GM19240 (cell line): ENCODE measurements around the gene KYAT1.

Experiments used
- DNase-seq: peaks from one replicate; pipeline ENCODE4 v3.0.0; 2011; ENCODE audit warnings: low spot score; ENCODE audit not compliant: insufficient read length

The KYAT1 gene

DNA sequence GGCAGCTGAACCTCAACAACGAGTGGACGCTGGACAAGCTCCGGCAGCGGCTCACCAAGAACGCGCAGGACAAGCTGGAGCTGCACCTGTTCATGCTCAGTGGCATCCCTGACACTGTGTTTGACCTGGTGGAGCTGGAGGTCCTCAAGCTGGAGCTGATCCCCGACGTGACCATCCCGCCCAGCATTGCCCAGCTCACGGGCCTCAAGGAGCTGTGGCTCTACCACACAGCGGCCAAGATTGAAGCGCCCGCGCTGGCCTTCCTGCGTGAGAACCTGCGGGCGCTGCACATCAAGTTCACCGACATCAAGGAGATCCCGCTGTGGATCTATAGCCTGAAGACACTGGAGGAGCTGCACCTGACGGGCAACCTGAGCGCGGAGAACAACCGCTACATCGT lies 26.6 kb upstream of the KYAT1 start:
- no peak for DNase-seq

DNA sequence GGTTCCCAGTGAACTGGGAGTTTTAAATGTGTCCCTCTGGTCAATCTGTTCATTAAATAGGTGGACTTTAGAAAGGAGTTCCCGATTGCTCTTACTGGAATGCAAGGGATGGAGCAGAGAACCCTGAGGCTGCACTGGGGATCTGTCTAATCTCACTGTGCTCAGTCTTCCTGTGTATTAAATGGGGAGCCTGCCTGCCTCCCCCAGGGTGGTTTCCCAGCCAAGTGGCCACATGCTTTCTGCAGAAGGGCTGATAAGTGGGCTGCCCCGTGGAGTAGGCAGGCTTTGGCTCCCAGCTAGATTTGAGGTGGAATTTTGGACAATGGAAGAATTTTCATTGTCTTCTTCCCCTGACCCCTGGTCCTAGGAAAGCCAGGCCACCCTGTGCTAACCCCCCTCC lies 25.0 kb upstream of the KYAT1 start:
- DNase-seq, result no peak

DNA sequence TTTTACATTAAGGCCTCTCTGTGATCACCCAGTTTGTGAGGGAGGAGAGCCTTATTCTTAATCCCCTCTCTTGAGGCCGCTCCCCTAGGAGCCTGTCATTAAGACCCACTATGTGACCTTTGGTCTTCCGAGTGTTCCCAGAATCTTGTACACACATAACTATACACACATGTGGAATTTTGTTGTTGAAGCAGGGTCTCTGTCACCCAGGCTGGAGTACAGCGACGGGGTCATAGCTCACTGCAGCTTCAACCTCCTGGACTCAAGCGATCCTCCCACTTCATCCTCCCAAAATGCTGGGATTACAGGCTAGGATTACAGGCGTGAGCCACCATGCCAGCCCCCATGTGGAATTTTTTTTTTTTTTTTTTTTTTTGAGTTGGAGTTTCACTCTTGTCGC lies 24.2 kb upstream of the KYAT1 start:
- no peak for DNase-seq

DNA sequence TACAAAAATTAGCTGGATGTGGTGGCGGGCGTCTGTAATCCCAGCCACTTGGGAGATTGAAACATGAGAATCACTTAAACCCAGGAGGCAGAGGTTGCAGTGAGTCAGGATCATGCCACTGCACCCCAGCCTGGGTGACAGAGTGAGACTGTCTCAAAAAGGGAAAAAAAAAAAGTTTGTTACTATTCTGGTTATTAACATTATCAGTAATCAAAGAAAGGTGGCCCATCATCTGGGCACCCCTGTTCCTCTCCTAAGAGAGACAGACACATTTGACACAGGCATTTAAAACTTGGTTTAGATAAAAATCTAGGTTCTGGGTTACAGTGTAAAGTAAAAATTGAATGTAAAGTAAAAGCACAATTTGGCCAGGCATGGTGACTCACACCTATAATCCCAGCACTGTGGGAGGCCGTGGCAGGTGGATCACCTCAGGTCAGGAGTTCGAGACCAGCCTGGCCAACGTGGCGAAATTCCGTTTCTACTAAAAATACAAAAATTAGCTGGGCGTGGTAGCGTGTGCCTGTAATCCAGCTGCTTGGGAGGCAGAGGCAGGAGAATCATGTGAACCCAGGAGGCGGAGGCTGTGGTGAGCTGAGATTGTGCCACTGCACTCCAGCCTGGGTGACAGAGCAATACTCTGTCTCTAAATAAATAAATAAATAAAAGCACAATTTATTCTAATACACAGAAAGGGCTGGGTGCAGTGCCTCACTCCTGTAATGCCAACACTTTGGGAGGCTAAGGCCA lies 22.3 kb upstream of the KYAT1 start:
- no peak for DNase-seq

DNA sequence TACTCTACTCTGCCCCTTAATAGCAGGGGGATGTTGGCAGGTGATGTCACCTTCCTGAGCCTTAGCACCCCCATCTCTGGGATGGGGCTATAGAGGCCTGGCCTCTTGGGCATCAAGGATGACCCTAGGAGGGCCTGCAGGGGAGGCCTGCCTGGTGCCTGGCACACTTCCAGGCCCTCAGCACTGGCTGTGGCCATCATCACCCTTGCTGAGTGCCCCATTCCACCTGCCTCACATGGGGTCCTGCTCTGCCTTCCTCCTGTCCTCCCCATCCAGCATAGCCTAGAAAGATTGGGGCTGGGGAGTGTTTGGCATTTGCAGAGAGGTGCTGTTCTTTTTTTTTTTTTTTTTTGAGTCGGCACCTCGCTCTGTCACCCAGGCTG lies 21.3 kb upstream of the KYAT1 start:
- DNase-seq, result no peak

DNA sequence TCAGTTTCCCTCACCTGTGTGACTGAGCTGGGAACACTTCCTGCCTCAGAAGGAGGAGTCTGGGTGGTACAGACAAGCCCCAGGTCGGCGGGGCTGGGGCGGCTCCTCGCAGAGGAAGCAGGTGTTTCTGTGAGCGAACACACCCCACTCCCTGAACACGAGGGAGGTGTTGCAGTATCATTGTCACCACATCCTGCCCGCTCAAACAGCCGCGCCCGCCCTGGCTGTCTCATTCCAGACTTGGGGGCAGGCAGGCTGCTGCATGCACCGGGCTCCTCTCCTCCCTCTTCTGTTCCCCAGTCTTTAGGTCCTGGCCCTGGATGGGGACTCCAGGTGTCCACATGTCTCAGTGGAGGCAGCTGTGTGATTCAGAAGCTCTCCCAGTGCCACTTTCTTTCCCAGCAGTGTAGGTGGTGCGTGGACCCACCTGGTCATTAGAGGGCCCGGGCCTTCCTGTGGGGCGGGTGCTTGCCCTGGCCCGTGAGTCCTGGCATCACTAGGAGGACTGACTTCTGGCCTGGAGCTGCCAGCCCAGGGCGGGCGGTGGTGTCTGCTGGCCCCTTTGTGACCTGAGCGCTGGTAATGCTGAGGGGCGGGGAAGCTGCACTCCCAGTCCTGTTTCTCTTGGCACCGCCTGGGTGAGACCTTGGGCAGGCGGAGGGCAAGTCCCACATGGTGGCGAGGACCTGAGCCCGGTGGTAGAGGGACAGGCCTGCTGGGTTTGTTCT lies 20.8 kb upstream of the KYAT1 start:
- DNase-seq, result peak; percentile 78

DNA sequence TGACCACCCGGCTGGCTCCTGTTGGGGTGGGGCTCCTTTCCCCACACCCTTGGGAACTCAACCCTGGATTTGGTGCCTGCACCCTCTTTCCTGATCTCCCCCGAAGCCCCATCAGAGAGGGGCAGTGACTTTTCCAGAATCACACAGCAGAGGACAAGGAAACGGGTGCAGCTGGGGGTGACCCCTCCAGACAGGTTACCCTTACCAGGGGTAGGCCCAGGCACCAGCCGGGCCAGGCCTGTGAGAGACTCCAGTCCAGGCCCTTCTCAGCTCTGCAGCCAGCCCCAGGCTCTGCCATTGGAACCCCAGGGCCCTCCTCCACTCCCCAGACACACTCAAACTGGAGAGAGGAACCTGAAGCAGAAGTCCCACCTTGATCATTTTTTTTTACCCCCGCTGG lies 20.1 kb upstream of the KYAT1 start:
- no peak for DNase-seq

DNA sequence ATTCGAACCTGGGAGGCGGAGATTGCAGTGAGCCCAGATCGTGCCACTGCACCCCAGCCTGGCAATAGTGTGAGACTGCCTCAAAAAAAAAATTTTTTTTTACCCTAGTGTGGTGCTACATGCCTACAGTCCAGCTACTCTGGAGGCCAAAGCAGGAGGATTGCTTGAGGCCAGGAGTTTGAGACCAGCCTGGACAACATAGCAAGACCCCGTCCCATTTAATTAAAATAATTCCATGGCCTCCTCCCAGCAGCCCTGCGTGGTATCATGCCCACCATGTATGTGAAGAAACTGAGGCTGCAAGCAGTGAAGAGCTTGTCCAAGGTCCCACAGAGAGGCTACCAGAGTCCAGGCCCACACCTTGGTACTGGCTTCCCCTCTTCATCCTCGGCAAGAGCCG lies 19.6 kb upstream of the KYAT1 start:
- DNase-seq, result no peak

DNA sequence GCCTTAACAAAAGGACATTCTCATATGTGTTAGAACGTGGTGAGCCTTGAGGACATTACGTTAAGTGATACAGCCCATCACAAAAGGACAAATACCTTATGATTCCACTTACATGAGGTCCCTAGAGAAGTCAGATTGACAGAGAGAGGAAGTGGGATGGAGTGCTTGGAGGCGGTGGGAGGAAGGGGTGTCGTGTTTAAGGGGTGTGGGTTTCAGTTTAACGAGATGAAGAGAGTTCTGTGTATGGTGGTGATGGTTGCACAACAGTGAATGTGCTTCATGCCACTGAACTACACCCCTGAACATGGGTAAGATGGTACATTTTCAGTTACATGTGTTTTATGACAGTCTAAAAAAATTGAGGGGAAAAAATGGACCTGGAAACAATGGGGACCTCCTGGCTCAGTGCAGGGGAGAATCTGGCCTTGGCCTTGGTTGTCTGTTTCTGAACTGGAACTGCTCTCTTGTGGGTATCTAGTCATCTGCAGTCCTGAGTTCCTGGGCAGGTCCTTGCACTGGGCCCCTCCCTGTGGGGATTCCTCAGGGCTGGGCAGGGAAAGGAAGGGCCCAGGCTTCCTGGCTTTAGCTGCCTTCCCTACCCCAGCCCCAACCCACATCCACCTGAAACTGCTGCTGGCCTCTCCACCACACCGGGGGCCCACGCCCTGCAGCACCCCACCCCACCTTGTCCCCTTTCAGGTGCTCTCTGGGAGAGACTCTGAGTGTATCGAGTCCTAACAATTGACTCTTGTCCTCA lies 18.0 kb upstream of the KYAT1 start:
- DNase-seq, result no peak

DNA sequence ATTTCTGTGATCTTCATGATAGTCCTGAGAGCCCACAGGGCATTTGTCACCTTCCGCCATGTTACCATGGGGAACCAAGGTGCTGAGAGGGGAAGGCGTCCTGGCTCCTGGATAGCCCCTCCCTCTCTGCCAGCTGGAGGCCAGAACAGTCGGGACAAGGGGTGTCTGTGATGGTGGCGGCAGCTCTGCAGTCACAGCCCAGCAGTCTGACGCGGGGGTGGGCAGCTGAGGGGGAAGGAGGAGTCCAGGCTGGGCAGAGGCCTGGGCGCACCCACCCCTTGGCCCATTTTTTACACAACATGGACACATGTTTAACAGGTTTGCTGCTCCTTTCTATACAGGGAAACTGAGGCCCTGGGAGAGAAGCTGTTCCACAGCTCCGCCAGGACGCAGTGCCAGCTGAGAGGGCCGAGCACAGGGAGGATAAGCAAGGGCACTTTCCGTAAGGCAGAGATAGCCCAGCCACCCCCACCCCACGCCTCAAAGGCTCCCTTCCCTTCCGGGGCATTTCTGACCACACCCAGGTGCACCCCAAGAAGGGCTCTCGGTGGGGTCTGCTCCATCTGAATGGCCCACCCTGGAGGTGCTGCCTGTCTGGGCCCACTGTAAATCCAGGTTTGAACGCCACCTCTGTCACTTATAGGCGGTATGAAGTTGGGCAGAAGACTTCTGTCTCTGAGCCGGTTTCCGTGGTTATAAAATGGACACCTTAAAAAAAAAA lies 17.3 kb upstream of the KYAT1 start:
- no peak for DNase-seq

DNA sequence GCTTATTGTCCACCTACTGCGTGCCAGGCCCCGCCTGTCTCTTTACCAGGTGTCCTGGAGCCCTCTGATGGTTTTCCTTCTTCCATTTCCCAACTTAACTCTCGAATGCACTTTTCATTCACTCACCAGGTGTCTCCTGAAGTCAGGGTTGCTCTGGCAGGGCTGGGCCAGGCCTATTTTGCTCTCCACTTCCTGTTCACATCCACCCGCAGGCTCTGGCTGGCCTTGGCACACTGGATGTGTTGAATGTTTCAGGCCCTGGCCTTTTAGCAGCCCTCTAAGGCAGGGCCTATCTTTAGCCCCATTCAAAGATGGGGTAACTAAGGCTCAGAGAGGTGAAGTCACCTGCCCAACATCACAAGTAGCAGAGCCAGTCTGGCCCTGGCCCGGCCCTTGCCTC lies 16.6 kb upstream of the KYAT1 start:
- DNase-seq, result no peak

DNA sequence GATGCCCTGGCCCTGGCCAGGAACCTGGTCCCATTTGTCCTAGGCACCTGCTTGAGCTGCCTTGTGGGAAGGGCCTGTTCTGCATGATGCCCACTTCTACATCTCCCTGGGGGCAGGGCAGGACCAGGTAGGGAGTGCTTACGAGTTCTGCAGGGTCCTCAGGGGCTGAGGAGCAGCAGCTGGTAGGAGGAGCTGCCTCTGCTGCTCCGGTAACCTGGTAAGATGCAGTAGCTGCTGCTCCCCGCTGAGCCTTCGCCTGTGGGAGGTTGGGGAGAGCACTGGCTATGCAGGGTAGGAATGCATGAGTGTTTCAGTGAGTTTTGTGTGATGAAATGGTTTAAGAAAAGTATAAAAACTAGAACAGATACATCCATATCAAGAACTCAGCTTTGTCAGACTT lies 13.8 kb upstream of the KYAT1 start:
- DNase-seq, result no peak

DNA sequence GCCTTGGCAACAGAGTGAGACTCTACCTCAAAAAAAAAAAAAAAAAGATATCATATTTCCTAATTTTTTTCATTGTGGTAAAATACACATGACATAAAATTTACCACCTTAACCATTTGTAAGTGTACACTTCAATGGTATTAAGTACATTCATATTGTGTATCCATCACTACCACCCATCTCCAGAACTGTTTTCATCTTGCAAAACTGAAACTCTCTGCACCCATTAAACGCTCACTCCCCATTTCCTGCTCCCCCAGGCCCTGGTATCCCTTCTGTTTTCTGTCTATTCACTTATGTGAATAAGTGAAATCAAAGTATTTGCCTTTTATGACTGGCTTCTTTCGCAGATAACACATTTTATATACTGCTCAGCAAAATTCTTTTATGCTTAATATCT lies 13.0 kb upstream of the KYAT1 start:
- no peak for DNase-seq

DNA sequence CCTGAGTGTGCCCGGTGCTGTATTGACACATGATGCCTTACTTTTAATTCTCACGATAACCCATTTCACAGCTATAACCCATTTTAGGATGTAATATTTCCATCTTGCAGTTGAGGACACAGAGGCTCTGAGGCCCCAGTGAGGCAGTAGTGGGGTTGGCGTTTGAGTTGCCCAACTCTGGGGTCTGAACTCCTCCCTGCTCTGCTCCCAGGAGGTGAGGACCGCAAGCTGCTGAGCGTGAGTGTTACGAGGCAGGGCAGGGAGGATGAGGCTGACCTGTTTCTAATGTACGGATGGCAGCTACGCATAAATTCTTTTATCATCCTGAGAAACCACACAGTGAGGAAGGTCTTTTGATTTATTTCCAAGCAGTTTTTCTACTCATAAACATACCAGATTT lies 11.6 kb upstream of the KYAT1 start:
- DNase-seq, result no peak

DNA sequence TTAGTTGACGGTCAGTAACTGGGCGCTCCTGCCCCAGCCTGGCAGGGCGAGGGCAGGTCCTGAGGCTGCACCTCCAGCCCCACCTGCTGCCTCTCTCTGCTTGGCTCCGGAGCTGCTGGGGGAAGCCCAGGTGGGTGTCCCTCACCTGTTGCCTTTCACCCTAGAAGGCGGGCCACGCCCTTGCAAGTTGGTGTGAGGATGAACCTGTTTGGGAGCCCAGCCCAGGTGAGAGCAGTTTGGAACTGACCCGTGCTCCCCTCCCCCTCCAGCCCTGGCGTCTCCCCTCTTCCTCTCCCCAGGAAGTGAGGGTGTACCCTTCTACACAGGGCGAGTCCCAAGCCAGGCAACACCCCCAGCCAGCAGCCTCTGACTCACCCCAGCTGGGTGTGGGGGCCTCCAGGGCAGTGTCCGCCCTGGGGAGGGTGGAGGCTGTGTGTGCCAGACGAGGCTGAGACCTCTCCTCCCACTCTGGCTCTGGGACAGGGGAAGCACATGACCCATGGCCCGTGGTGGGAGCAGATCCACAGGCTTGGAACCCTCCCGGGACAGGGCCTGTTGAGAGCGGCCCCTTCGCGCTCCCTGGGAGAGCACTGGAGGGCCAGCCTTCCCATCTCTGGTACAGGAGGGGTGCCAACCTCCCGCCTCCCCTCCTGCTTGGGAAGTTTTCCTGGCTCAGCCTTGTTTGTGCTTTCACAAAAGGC lies 10.6 kb upstream of the KYAT1 start:
- no peak for DNase-seq

DNA sequence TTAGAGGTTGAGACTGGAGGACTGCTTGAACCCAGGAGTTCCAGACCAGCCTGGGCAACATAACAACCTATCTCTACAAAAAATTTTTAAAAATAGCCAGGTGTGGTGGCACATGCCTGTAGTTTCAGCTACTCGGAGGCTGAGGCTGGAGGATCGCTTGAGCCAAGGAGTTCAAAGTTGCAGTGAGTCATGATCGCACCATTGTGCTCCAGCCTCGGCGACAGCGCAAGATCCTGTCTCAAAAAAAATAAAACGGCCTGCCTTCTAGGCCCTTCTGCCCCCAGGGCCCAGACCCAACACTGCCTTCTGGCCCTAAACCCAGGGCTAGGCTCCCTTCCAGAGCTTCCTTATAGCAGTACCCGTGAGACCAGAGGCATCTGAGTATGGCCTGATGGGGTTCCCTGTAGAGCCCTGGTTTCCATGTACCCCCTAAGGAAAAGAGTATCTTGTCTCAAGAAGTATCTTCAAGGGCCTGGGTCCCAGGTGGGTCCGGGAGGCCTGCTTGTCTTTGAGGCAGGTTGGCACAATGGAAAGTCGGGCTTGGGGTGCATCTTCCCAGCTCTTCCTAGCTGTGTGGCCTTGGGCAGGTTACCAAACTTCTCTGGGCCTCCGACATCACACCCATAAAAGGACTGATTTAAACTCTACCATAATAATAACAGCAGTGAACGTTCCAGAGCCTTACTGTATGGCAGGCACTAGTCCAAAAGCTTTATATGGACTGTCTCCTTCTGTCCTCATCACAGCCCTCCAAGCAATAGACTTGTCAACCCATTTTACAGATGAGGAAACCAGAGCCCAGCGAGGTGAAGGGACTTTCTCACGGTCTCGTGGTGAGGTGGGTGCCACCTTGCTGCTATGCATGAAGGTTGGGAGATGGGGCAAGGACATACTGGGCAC lies 9.8 kb upstream of the KYAT1 start:
- DNase-seq, result no peak

DNA sequence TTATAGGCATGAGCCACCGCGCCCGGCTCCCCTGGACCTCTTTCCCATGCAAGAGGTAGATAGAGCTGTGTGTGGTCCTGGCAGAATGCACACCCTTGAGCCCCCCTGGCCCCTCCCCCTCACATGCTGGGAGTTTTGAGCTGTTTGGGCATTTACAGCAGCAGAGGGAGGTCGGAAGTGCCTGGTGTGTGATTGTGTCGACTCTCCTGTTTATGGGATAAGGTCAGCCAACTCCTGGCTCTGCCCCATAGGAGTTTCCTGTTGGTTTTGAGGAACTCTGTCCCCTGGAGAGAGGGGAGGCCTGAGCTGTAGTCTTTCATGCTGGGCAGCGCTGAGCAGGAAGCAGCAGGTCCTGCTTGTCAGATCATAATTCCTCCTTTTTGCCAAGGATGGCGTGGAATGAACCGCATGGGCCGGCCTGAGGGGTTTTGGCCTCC lies 6.2 kb upstream of the KYAT1 start:
- DNase-seq, result no peak

DNA sequence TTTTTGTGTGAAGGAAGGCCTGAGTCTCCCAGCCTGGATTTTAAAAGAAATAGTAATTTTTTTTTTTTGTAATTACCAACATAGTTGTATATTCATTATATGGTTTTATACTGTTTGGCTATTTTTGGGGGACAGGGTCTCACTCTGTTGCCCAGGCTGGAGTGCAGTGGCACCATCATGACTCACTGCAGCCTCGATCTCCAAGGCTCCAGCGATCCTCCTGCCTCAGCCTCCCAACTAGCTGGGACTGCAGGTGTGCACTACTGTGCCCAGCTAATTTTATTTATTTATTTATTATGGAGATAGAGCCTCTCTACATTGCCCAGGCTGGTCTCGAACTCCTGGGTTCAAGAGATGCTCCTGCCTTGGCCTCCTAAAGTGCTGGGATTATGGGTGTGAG lies 5.3 kb upstream of the KYAT1 start:
- no peak for DNase-seq

DNA sequence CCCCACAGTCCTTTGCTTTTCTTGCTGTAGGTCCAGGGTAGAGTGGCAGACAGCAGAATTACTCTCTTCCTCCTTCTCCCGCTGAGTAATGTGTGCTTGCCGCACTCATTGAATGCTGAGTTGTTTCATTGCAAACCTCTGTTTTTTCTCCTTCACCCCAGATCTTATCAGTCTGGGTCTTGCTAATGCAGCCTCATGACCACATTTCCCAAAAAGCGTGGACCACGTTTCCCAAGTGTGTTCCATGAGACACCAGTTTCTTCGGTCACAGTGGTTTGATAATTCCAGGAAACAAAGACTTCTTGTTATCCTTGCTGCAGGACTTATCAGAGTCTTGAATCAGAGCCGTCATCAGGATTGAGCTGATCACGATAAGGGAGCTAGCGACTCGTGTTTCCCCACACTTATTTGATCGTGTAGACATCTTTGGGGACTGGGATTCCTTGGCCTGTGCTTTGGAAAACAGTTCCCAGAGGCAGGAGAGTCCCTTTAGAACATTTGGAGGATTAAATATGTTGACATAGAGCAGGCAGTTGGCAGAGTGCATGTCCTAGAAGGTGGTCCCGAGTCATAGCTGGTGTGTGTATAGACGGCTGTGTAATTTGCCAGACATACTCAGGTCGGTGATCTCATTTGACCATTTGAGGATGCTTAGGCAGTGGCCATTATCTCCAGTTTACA lies 4.6 kb upstream of the KYAT1 start:
- no peak for DNase-seq

DNA sequence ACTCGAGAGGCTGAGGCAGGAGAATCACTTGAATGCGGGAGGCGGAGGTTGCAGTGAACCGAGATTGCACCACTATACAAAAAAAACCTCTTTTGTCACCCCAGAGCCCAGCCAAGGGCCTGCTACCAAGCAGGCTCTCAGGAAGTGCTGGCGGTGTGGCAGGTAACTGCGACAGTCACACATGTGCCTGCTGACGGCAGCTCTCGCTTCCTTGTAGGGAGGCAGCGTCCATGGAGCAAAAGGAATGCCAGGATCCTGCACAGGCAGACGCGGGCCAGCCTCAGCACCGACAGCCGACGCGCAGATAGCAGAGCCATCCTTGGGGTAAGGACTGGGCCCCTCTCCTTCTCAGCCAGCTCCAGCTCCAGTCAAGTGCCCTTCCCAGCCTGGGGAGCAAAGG lies 4.0 kb upstream of the KYAT1 start:
- DNase-seq, result no peak
